HG03039 (cell line): Measurements from ENCODE around the gene CCDC102B.
"Not testable (repeated sequence)": the region's sequence is repeated elsewhere in the genome, so short reads cannot be mapped to it uniquely, and the experiment has no call there.

Experiments
- ATAC-seq: cut with Tn5 transposase; IDR thresholded peaks from one replicate; pipeline ENCODE4 v1.9.1; 2021; ENCODE audit warnings: mild to moderate bottlenecking, moderate library complexity; ENCODE audit not compliant: unreplicated experiment

Gene CCDC102B

DNA sequence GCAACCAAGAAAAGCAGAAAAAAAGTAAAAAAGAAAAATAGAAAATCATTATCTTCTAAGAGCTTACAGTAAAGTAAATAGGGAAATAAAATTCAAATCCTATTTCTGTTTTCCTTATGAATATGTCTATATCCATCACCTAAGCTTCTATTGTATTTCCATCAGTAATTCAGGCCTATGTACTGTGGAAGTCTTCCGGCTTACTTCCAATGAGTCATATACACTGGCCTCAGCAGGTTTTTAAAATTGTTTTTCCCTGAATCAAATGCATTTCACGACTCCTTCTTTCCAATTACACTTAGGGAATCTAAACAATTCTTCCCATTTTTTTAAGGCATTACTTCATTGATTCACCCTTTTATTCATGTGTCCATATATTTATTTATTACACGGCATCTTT, 164.7 kb downstream of the CCDC102B start:
- ATAC-seq: no peak

DNA sequence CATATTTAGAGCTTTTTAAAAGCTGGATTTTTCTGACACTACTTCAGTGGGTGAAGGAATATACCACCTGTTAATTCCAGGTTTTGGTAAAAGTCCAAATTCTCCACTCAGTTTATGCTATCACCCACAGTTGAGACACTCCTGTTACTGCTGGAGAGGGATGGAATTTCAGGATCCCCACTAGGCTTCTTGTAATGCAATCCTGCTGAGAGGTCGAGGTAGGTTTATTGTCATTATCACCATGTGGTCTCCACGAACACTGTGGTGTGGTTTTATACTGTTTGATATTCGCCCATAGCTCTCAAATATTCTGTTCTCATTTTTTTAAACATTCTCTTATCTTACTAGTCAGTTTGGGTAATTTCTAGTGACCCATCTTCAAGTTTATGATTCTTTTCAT, 167.9 kb downstream of the CCDC102B start:
- no peak for ATAC-seq

DNA sequence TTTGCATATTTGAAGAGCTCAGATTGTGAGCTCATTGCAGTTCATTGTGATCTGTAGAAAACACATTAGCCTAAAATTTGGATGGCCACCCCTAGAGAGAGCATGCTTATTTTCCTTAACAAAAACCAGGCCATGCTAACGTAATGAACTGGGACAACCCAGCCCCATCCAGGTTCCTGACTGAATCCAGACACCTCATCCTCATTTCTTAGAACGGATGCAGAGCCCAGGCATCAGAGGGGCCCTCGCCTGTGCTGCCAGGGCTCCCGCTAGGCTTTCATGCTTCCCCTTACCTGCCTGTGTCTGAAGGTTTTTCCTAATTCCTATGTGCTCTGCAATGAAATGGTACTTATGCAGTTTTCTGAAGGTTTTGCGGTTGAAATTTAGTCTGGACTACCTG, 171.1 kb downstream of the CCDC102B start:
- ATAC-seq: no peak

DNA sequence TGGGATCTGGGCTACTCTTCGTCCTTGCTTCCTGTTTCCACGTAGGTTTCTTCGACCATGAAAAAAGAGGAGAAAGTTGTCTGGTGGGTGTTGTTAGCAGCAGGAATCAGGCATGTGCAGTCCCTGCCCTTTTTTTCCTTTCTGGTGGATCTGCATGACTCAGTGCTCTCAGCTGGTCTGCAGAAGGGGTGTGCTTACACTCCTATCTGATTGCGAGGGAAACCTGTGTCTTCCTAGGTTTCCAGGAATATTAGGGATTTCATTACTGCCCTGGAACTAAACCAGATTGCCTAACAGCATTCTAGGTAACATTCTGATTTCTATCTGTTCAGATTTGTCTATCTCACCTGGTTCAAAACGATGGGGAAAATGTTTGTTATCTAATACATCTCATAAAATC, 174.3 kb downstream of the CCDC102B start:
- ATAC-seq: no peak

DNA sequence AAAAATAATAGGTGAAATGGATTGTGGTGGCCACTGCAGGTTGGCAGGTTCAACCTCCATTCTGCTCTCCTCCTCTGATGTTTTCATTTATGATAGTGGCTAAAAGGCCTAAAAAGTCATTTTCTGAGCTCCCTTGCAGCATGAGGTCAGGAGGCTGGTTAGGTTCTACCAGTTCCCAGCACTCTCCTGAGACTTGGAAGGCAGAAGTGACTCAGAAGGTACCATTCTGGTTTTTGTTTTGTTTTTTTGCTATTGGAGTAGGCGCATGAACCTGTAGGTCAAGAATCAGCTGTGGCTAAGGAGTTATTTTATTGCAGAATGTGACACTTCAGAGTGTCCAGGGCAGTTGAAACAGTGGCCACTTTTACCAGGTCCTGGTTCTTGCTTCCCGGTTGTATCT, 181.9 kb downstream of the CCDC102B start:
- no peak for ATAC-seq

DNA sequence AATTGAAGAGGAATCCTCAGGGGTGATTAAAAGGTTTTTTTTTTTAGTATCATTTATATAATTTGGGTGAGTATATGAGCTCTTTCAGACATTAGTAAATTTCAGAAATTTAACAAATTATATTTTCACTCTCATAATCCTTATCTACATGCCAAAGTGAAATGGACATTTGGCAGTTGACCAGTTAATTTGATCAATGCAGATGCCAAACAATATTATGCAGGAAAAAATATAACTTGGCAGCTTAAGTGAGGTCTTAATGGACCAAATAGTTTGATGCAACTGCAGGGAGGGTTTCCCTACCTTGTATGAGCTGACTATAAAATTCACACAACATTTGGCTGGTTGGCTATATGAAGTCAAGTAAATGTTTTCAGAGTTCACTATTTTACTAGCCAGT, 185.2 kb downstream of the CCDC102B start:
- no peak for ATAC-seq

DNA sequence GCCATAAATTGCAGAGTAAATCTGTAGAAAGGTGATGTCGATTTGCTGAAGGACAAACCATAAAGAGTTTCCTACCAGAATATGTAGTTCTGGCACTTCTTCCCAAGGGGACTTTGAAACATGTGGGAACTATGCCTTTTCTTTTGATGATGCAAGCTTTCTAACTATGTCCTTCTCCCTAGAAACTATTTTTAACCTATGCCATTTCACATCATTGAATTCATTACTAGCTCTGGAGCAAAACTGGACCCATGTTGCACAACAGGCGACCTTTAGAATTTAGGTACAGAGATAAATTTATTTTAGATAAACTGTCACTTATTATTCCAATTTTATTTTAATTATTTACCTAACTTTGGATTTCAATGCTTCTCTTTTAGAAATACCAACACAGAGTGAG, 186.5 kb downstream of the CCDC102B start:
- no peak for ATAC-seq

DNA sequence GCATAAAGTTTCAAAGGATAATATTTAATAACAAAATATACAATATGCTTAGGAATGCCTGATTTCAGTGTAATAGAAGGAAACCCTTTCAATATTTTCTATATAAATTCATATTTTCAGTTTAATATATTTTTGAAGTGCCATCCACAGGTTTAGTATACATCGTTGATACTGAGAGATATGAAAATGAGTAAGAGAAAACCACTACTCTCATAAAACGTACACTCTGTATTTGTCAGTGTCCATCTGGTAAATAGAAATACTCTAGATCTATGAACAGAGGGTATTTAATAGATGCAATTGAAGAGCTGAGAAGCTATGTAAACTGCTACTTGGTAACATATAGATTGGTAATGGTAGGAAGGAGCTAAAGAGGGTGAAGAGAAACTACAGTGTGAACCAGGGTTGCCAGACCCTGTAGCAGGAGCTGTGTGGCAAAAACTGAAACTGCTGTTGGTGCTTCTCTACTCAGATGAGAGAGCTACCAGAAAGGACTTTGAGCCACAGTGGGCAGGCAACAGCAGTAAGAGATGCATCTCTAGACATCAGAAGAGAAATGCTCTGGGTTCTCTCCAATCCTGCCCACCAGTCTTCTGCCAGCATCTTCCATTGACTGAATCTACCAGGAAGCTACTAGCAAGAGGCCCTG, 187.4 kb downstream of the CCDC102B start:
- ATAC-seq: no peak

DNA sequence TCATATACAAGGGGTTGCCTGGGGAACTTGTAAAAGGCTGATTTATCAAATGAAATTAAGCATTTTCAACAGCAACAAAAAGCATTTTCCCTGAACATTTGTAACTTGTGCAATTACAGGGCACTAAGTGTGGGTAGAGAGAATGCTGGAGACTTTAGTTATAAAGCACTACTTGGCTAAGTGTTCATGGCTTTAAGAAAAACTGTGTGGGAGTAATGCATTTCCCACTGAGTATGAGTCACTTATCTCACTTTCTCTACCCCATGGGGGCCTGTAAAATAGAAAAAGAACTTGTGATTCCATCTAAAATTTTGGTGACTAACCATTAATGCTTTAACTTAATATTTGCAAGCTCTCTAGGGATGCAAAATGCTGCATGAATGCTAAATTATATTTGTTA, 193.4 kb downstream of the CCDC102B start:
- peak; percentile 50 for ATAC-seq

DNA sequence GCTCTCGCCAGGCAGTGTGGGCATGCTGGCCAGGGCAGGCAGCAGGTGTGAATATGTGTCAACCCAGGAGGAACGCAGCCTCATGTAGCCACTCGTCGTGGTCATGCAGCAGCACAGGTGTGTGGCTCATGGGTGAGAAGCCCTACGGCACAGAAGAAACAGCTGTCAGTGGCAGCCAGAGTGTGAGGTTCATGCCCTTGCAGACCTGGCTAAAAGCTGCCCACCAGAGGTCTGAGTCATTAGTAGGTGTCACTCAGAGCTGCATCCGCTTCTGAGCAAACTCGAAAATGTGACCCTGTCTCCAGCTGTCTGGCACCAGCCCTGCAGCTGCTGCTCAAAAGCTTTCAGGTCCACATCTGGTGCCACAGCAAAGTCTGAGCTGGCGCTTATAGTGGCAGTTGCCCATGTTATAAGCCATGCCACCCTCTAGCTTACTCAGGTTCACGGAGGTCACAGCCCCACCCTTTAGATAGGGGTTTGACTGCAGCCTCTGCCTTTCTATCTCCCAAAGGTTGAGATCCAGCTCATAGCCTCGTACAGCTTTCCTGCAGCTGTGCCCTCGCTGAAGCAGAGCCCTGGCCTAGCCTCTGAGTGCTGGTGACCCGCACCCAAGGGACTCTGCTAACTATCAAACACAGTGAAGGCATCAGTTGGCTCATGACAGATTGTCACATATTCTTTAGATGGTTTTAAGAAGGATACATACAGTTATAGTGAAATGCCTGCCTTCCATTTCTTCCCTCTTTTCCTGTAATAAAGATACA, 195.0 kb downstream of the CCDC102B start:
- ATAC-seq: no peak

DNA sequence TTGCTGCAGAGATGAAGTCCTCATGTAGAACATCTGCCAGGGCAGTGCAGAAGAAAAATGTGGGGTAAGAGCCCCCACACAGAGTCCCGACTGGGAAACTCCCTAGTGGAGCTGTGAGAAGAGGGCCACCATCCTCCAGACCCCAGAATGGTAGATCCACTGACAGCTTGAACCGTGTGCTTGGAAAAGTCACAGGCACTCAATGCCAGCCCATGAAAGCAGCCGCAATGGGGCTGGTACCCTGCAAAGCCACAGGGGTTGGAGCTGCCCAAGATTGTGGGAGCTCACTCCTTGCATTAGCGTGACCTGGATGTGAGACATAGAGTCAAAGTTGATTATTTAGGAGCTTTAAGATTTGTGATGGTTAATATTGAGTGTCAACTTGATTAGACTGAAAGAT, 197.8 kb downstream of the CCDC102B start:
- no peak for ATAC-seq

DNA sequence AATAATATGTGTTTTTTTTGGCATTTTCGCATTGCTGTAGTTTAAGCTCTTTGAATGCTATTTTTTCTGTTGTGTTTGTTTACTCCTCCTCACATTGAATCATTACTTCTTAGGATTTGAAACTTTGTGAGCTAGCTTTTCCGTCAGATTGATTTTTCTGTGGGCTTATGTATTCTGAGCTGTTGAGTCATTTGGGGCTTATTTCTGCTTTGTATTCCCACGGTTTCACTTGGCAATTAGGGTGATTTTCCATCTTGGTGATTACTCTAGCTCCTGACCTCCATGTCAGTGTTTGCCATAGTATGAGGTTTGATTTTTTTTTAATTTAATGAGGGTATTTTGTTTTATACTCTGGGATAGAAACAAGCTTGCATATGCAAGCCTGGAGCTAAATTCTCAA, 200.0 kb downstream of the CCDC102B start:
- ATAC-seq: no peak

DNA sequence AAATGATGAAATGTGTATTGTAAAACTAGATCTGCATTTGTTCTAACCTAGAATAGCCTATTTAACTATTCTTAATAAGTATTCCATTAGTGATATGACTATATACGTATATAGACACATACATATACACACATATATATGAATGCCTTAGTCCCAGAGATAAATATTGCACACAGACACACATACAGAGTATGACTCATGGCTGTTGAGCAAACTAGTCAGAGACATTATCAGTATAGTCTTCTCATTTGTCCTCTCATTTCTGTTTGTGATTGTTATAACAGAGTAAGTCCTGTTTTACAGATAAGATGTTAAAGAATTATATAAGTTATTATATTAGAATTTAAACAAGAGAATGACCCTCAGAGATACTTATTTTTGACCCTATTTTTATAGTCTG, 202.5 kb downstream of the CCDC102B start:
- ATAC-seq: no peak

DNA sequence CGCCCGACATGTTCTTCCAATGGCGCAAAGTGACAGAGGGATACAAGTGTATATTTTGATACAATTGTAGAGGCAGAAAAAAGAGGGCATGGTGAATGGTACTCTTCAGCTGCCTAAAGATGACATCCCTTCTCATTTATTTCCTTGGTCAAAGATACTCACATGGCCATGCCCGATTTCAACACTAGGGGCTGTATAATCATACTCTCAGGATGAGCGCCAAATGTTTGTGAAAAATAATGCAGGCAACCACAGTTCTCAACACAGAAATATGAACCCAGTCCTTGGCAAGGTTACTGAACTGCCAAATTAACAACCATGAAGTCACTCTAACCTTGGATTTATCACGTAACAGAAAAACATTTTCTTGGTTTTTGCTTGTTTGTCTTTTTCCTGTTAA, 204.4 kb downstream of the CCDC102B start:
- no peak for ATAC-seq

DNA sequence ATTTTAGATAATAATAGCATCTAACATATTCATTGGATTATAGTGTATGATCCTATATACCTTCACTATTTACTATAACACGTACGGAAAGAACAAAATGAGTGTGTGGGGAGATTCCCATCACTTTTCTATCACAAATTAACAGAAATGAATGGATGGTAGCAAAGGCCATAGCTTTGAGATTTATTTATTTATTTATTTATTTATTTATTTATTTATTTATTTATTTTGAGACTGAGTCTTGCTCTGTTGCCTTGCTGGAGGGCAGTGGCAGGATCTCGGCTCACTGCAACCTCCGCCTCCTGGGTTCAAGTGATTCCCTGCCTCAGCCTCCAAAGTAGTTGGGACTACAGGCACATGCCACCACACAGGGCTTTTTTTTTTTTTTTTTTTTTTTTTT, 208.3 kb downstream of the CCDC102B start:
- ATAC-seq: not testable (repeated sequence)

DNA sequence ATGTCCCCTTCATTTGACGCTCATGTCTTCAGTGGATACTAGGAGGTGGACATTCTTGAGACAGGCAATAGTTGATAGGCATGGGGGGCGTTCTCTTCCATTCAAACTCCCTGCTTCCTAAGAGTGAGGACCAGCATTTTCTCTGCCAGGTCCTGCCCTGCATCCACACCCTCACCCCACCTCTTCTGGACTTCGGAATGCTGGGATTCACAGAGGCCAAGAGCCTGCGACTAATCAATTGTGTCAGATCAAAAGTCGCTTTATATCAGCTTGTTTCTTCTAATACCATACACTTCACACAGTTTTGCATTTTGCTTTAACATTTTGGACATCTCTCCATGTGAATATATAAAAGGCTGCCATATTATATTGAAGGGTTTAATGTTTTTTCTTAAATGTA, 210.7 kb downstream of the CCDC102B start:
- ATAC-seq: no peak

DNA sequence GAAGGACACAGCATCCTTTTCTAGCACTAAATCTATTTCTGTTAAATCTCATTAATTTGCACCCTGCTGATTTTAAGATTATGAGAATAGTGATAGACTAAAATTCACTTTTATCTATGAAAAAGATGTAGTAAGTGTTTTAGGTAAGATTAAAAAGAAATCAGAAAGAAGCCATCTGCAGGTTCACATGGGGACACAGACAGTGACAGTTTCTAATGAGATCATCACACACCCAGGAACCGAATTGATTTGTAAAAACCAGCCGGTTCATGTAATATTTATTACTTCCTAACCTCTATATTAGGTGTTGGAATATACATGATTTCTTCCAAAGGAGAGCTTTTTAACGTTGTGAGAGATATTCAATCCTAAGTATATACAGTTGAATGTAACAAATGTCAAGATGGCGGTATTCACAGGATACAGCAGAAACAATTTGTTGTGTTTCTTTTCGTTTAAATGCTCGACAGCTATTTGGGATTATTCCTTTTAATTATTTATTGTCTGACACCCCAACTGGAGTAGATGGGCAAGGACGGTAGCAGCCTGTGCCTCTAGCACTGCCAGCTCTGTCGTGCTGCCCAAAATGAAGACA, 223.4 kb downstream of the CCDC102B start:
- ATAC-seq: no peak

DNA sequence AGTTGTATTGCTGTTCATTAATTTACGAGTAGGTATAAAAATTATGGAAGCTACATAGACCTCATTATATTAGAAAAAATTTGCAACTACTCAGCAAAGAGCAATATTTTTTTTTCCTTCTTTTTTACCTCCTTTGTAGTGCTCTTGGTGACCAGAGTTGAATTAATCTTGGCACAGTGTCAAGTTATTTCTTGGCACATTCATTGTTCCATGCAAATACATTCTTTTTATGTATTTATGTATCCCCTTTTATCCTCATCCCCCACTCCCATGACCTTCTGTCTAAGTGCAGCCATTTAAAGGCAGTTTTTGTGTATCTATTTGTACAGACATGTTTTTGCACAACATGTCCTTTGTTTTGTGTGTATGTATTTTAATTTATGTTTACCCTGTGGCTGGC, 224.5 kb downstream of the CCDC102B start:
- ATAC-seq: no peak

DNA sequence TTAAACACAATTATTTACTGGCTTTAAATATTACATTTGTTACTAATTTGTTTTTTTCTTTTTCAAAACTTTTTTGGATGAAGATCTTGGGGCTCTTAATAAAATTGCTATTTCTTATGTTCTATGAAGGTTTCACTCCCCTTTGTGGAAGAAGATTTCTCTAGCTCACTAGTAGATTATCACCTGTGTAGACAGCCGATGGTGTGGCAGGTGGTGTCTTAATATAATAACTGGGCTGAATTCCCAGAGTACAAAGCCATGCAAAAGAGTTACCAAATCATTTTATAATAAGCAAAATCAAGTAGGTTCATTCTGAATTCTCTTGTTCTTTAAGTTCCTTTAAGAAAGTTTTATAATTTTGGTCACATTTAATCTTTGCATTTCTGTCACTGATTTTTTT, 233.7 kb downstream of the CCDC102B start:
- ATAC-seq: no peak

DNA sequence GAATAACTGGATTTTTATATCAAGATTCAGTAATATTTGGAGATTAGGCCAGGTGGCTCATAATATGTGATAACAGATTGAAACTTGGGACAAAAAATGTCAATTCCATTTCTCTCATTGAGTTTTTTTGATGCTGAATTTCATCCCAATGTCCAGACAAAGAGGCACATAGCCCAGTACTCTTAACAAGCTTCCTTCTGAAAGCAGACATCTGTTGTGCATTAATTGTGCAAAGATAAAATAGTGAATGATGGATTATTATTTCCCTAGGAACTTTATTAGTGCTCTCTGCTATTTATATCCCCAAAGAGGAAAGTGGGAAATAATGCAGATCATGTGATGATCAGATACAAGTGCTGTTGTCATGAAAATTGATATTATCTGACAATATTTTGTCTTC, 234.1 kb downstream of the CCDC102B start:
- no peak for ATAC-seq

DNA sequence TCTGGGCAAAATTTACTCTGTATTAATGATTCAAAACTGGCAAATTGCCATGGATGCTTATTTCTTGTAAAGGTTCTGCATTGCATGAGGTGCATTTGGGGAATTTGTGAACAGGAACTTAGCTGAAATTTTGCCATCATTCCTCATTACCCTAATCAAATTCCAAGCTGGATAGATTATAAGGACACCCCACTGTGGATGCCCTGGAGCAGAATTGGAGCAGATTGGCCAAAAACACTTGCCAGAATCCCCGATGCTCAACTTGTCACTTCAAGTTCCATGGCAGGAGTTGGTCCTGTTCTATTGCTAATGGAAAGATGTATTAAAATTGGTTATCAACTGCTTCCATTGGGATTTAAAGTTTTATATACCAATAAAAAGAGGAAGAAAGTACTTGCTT, 237.9 kb downstream of the CCDC102B start:
- no peak for ATAC-seq

DNA sequence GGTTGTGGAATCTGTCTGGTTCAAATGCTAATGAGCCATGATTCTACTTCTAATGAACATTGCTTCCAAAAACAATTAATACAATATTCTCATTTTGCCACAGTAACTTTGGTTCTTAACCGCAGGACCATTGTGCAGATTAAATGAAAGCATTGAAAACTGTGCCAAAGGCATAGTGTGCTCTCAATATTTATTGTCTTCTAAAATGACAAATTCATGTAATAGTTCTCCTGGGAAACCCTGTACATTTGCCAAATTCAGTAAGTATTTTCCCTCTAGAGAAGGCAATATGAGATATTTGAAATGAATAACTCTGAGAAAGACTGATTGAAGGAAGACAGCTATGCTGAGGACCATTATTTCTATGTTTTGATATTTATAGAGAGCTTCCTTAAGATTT, 246.3 kb downstream of the CCDC102B start:
- ATAC-seq: no peak
